Posterior cingulate gyrus (tissue), 11 donors: ENCODE measurements around the gene RNASE4.
"Not testable (repeated sequence)": the region's sequence is repeated elsewhere in the genome, so short reads cannot be mapped to it uniquely, and the experiment has no call there.

ENCODE experiments used
- DNase-seq, 10 donors: peaks; one replicate each; pipeline versions ENCODE4 v3.0.0 to v3.0.0-alpha.2; 2020 to 2021; ENCODE audit warnings: mixed read lengths in 3 of 10
- intact Hi-C: fragments of 100-400 bp; cut with DNase I; formaldehyde crosslinking; loops from one replicate; pipeline ENCODE4 v1.15.1; 2023

The RNASE4 gene

GRCh38 chr14:20732979-20733635 is 48.7 kb downstream of the RNASE4 start:
- DNase-seq = no peak
- intact Hi-C loops = no loop called here

GRCh38 chr14:20733684-20734429 is 49.5 kb downstream of the RNASE4 start:
- intact Hi-C loops = no loop called here
- no peak for DNase-seq

GRCh38 chr14:20734430-20734806 is 50.1 kb downstream of the RNASE4 start:
- DNase-seq = no peak
- intact Hi-C loops = no loop called here

- intact Hi-C loops, DNase-seq: not testable (repeated sequence)
Measured at GRCh38 chr14:20738292-20738691, 53.9 kb downstream of the RNASE4 start.

GRCh38 chr14:20742132-20742531 is 57.8 kb downstream of the RNASE4 start:
- intact Hi-C loops = no loop called here
- no peak for DNase-seq

- intact Hi-C loops = no loop called here
- DNase-seq = no peak
Measured at GRCh38 chr14:20743556-20743955, 59.2 kb downstream of the RNASE4 start.

GRCh38 chr14:20745571-20746358 is 61.4 kb downstream of the RNASE4 start, which contains the start of gene EDDM3A:
Gene EDDM3A, plus strand, starts transcription at chr14:20745887. Its CDS starts 1,694 bp downstream, at chr14:20747581.
- no peak for DNase-seq
- intact Hi-C loops = no loop called here

GRCh38 chr14:20746566-20746965 is 62.2 kb downstream of the RNASE4 start:
- DNase-seq = no peak
- intact Hi-C loops = no loop called here

GRCh38 chr14:20748439-20748838 is 64.1 kb downstream of the RNASE4 start:
- no peak for DNase-seq
- intact Hi-C loops = no loop called here

- no peak for DNase-seq
- intact Hi-C loops = no loop called here
Measured at GRCh38 chr14:20750194-20750593, 65.8 kb downstream of the RNASE4 start.
